ENCODE results near the gene DBH.

DBH gene

GRCh38 chr9:133635098-133635497 is 1.1 kb upstream of the DBH start:
- no peak overlapping the region for H3K27ac ChIP-seq
- TF ChIP-seq CTCF (IDR thresholded peaks at IDR 0.05) (no peak), ZFX (IDR thresholded peaks at IDR 0.05; ENCODE audit: borderline replicate concordance) (no peak)

GRCh38 chr9:133636902-133637301 is 739 bp downstream of the DBH start:
- TF ChIP-seq CTCF (IDR thresholded peaks at IDR 0.05) (no peak), ZFX (IDR thresholded peaks at IDR 0.05; ENCODE audit: borderline replicate concordance) (no peak)
- no peak overlapping the region for H3K27ac ChIP-seq

GRCh38 chr9:133637451-133638055 is 1.4 kb downstream of the DBH start:
- no peak overlapping the region for H3K27ac ChIP-seq
- TF ChIP-seq CTCF (IDR thresholded peaks at IDR 0.05) (no peak), ZFX (IDR thresholded peaks at IDR 0.05; ENCODE audit: borderline replicate concordance) (no peak)

GRCh38 chr9:133638076-133638475 is 1.9 kb downstream of the DBH start:
- no peak overlapping the region for H3K27ac ChIP-seq
- TF ChIP-seq ZFX (IDR thresholded peaks at IDR 0.05; ENCODE audit: borderline replicate concordance) (no peak), CTCF (IDR thresholded peaks at IDR 0.05) (no peak)

GRCh38 chr9:133638711-133639110 is 2.5 kb downstream of the DBH start:
- TF ChIP-seq CTCF (IDR thresholded peaks at IDR 0.05): no peak
- no peak for TF ChIP-seq ZFX (IDR thresholded peaks at IDR 0.05; ENCODE audit: borderline replicate concordance)
- no peak overlapping the region for H3K27ac ChIP-seq

- TF ChIP-seq CTCF (IDR thresholded peaks at IDR 0.05) (no peak), ZFX (IDR thresholded peaks at IDR 0.05; ENCODE audit: borderline replicate concordance) (no peak)
Measured at GRCh38 chr9:133639613-133640012, 3.5 kb downstream of the DBH start.

GRCh38 chr9:133640160-133640559 is 4.0 kb downstream of the DBH start:
- H3K27ac ChIP-seq: no peak overlapping the region
- TF ChIP-seq CTCF (IDR thresholded peaks at IDR 0.05) (no peak), ZFX (IDR thresholded peaks at IDR 0.05; ENCODE audit: borderline replicate concordance) (no peak)

More at GRCh38 chr9:133639613-133640012, 3.5 kb downstream of the DBH start:
- no peak overlapping the region for H3K27ac ChIP-seq
